ENCODE data around the gene SMLR1.

GRCh38 chr6:130864344-130864743 lies 37.1 kb downstream of the SMLR1 start:
- TF ChIP-seq, protein P1, sequence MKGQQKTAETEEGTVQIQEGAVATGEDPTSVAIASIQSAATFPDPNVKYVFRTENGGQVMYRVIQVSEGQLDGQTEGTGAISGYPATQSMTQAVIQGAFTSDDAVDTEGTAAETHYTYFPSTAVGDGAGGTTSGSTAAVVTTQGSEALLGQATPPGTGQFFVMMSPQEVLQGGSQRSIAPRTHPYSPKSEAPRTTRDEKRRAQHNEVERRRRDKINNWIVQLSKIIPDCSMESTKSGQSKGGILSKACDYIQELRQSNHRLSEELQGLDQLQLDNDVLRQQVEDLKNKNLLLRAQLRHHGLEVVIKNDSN (IDR thresholded peaks at IDR 0.05), result no peak
- TF ChIP-seq MAX (IDR thresholded peaks at IDR 0.05) (no peak), CEBPB (IDR thresholded peaks at IDR 0.05) (no peak), RAD21 (IDR thresholded peaks at IDR 0.05; ENCODE audit: low read depth) (no peak), FOXM1 (IDR thresholded peaks at IDR 0.05; ENCODE audit: borderline replicate concordance, low read depth) (no peak)

Data from Ishikawa (cell line).